Mesodermal cell (in vitro differentiated cells): ENCODE measurements around the gene HTT-AS. TPM values are rescaled to one million over a fixed set of nuclear protein-coding genes. Genes with fewer than 3 reads are reported as not detected.

Experiments
- H3K27ac ChIP-seq: 2 replicates; pipeline ENCODE4 v1.7.0; 2013; ENCODE audit warnings: mild to moderate bottlenecking, low read depth, low read length, moderate library complexity; ENCODE audit not compliant: severe bottlenecking
- H3K36me3 ChIP-seq: 2 replicates; pipeline ENCODE4 v1.7.1; 2013; ENCODE audit warnings: mild to moderate bottlenecking, low read length, moderate library complexity; ENCODE audit not compliant: control insufficient read depth, insufficient read depth
- H3K4me1 ChIP-seq: one replicate; pipeline ENCODE4 v1.7.1; 2013; ENCODE audit warnings: mild to moderate bottlenecking, low read length; ENCODE audit not compliant: insufficient read depth, control insufficient read depth, poor library complexity, severe bottlenecking
- H3K4me3 ChIP-seq: 2 replicates; pipeline ENCODE4 v1.7.0; 2013; ENCODE audit warnings: low read length, control low read depth, mild to moderate bottlenecking; ENCODE audit not compliant: insufficient read depth, poor library complexity, severe bottlenecking; ENCODE audit errors: extremely low read depth
- H3K9me3 ChIP-seq: 2 replicates; pipeline ENCODE4 v1.7.1; 2013; ENCODE audit warnings: mild to moderate bottlenecking, low read length, moderate library complexity; ENCODE audit not compliant: control insufficient read depth
- WGBS, 2 experiments: methylation state at CpG; one replicate each; pipeline ENCODE4 v1.1.5; 2013; ENCODE audit warnings: missing lambda C conversion rate in 2 of 2; ENCODE audit not compliant: insufficient coverage in 2 of 2; 5-methylcytosine and 5-hydroxymethylcytosine counted together
- polyA plus RNA-seq, 2 experiments: library from polyadenylated mRNA; stranded (reverse); fragments of 50-300 nt; gene quantifications; one replicate each; pipeline ENCODE4 v1.2.3, GENCODE V29; 2013

HTT-AS gene
- polyA plus RNA-seq (2013, experiment 1 of 2): not detected
- polyA plus RNA-seq (2013, experiment 2 of 2): not detected

GRCh38 chr4:3074078-3074845, at the start of gene HTT-AS, which contains the start of gene HTT:
TSS of gene HTT-AS (minus strand) at chr4:3074538.
TSS of gene HTT (plus strand) at chr4:3074681. CDS start at chr4:3074826, 145 bp downstream.
- Histone ChIP-seq H3K4me1 (no peaks in the 10 kb centered on the region), H3K9me3 (no peaks in the 10 kb centered on the region), H3K4me3 (peak within 1 kb of the TSS; percentile 64), H3K36me3 (no peaks in the 10 kb centered on the region), H3K27ac (peak within 1 kb of the TSS; percentile 96)
- WGBS, 2 experiments: 0% methylated on average over 46 to 52 of the region's 81 CpGs

- no peak overlapping the region for H3K4me3 ChIP-seq
- H3K4me1 ChIP-seq: peaks cover 27% of the 10 kb centered on the region
- peak overlapping the region; percentile 59 for H3K27ac ChIP-seq
- H3K36me3 ChIP-seq: peaks cover 59% of the 10 kb centered on the region
- no peaks in the 10 kb centered on the region for H3K9me3 ChIP-seq
- WGBS, 2 experiments: 80 to 88% methylated on average over 1 of the region's 3 CpGs
Observed at GRCh38 chr4:3123181-3123671, 48.9 kb upstream of the HTT-AS start.

GRCh38 chr4:3122081-3122563, 47.8 kb upstream of the HTT-AS start:
- H3K36me3 ChIP-seq: peaks cover 59% of the 10 kb centered on the region
- H3K4me1 ChIP-seq: peaks cover 27% of the 10 kb centered on the region
- peak overlapping the region; percentile 59 for H3K27ac ChIP-seq
- 90% methylated on average over 8 of the region's 9 CpGs for WGBS, 2 experiments
- H3K4me3 ChIP-seq: no peak overlapping the region
- no peaks in the 10 kb centered on the region for H3K9me3 ChIP-seq

GRCh38 chr4:3121596-3121995, 47.3 kb upstream of the HTT-AS start:
- peaks cover 59% of the 10 kb centered on the region for H3K36me3 ChIP-seq
- H3K4me3 ChIP-seq: no peak overlapping the region
- peaks cover 27% of the 10 kb centered on the region for H3K4me1 ChIP-seq
- peak overlapping the region; percentile 59 for H3K27ac ChIP-seq
- WGBS, 2 experiments: no CpG with 5 or more reads among the region's 2 CpGs
- H3K9me3 ChIP-seq: no peaks in the 10 kb centered on the region

- 90 to 92% methylated on average over 2 to 6 of the region's 9 CpGs for WGBS, 2 experiments
- Histone ChIP-seq H3K4me3 (no peak overlapping the region), H3K9me3 (no peaks in the 10 kb centered on the region), H3K36me3 (peaks cover 59% of the 10 kb centered on the region), H3K27ac (no peak overlapping the region), H3K4me1 (peaks cover 30% of the 10 kb centered on the region)
Observed at GRCh38 chr4:3121110-3121509, 46.8 kb upstream of the HTT-AS start.

GRCh38 chr4:3119464-3119863, 45.1 kb upstream of the HTT-AS start:
- WGBS, 2 experiments: 88 to 100% methylated on average over 1 of the region's 2 CpGs
- peaks cover 68% of the 10 kb centered on the region for H3K36me3 ChIP-seq
- no peak overlapping the region for H3K27ac ChIP-seq
- H3K9me3 ChIP-seq: no peaks in the 10 kb centered on the region
- peaks cover 40% of the 10 kb centered on the region for H3K4me1 ChIP-seq
- no peak overlapping the region for H3K4me3 ChIP-seq

- H3K4me3 ChIP-seq: no peak overlapping the region
- peaks cover 78% of the 10 kb centered on the region for H3K36me3 ChIP-seq
- H3K27ac ChIP-seq: no peak overlapping the region
- H3K4me1 ChIP-seq: peaks cover 39% of the 10 kb centered on the region
- no peaks in the 10 kb centered on the region for H3K9me3 ChIP-seq
- 93 to 95% methylated on average over 8 of the region's 8 CpGs for WGBS, 2 experiments
Observed at GRCh38 chr4:3118312-3118711, 44.0 kb upstream of the HTT-AS start.

- peaks cover 92% of the 10 kb centered on the region for H3K36me3 ChIP-seq
- 86 to 92% methylated on average over 2 of the region's 2 CpGs for WGBS, 2 experiments
- H3K27ac ChIP-seq: no peak overlapping the region
- no peak overlapping the region for H3K4me3 ChIP-seq
- peaks cover 30% of the 10 kb centered on the region for H3K4me1 ChIP-seq
- H3K9me3 ChIP-seq: no peaks in the 10 kb centered on the region
Observed at GRCh38 chr4:3116955-3117354, 42.6 kb upstream of the HTT-AS start.

- no peaks in the 10 kb centered on the region for H3K9me3 ChIP-seq
- H3K36me3 ChIP-seq: peaks cover 88% of the 10 kb centered on the region
- no peak overlapping the region for H3K4me3 ChIP-seq
- WGBS, 2 experiments: 92 to 95% methylated on average over 13 to 14 of the region's 15 CpGs
- H3K4me1 ChIP-seq: peaks cover 33% of the 10 kb centered on the region
- H3K27ac ChIP-seq: peak overlapping the region; percentile 44
Observed at GRCh38 chr4:3115637-3116270, 41.4 kb upstream of the HTT-AS start.

GRCh38 chr4:3114377-3114776, 40.0 kb upstream of the HTT-AS start:
- 92 to 100% methylated on average over 2 to 5 of the region's 6 CpGs for WGBS, 2 experiments

More at GRCh38 chr4:3114377-3114776, 40.0 kb upstream of the HTT-AS start:
- Histone ChIP-seq H3K36me3 (peaks cover 90% of the 10 kb centered on the region), H3K27ac (no peak overlapping the region), H3K9me3 (no peaks in the 10 kb centered on the region), H3K4me3 (no peak overlapping the region), H3K4me1 (peaks cover 38% of the 10 kb centered on the region)
